H1 (cell line): ENCODE data around the gene CUEDC2. TPM values are rescaled to one million over a fixed set of nuclear protein-coding genes. Genes with fewer than 3 reads are reported as not detected.

Experiments
- BRCA1 ChIP-seq: IDR thresholded peaks from 2 replicates; pipeline ENCODE4 v1.6.1; 2012; ENCODE audit warnings: low read depth, low read length, improper control_type of control experiment
- EP300 ChIP-seq, 2 experiments: IDR thresholded peaks; 1 replicate in 1 of 2; 2 replicates in 1 of 2; pipeline ENCODE4 v1.6.1; 2011 to 2012; ENCODE audit warnings: low read depth in 2 of 2, low read length in 2 of 2, mild to moderate bottlenecking in 2 of 2, borderline replicate concordance in 1 of 2, inconsistent platforms in 1 of 2, moderate library complexity in 1 of 2
- HDAC2 ChIP-seq, 2 experiments: fragments of 300-600 bp in 1 of 2; sonication (generic) in 1 of 2; IDR thresholded peaks; 2 replicates each; pipeline ENCODE4 v1.6.1; 2011 to 2012; ENCODE audit warnings: low read depth in 2 of 2, low read length in 2 of 2, mild to moderate bottlenecking in 2 of 2, moderate library complexity in 2 of 2, borderline replicate concordance in 1 of 2, inconsistent platforms in 1 of 2
- JUN ChIP-seq: IDR thresholded peaks from 2 replicates; pipeline ENCODE4 v1.6.1; 2011; ENCODE audit warnings: low read depth, mild to moderate bottlenecking, improper control_type of control experiment, low read length
- NANOG ChIP-seq: IDR thresholded peaks from 2 replicates; pipeline ENCODE4 v1.6.1; 2011; ENCODE audit warnings: low read length, low read depth, mild to moderate bottlenecking, inconsistent platforms; ENCODE audit not compliant: insufficient read depth, poor library complexity, severe bottlenecking
- POU5F1 ChIP-seq: IDR thresholded peaks from 2 replicates; pipeline ENCODE4 v1.6.1; 2011; ENCODE audit warnings: low read depth, mild to moderate bottlenecking, low read length, moderate library complexity
- polyA plus RNA-seq, 7 experiments: library from polyadenylated mRNA; depleted of rRNA in 3 of 7; stranded (reverse) in 5 of 7; unstranded in 2 of 7; fragments of >200 nt in 5 of 7; fragments of 200-250 nt in 2 of 7; gene quantifications; 1 replicate in 5 of 7; 2 replicates in 1 of 7; 4 replicates in 1 of 7; pipeline versions ENCODE4 v1.2.1 to v1.2.3, GENCODE V29; 2011 to 2013; ENCODE audit warnings: missing spikeins in 2 of 7, mixed read lengths in 2 of 7
- total RNA-seq: library from RNA; stranded (reverse); fragmentation: NEBNext Ultra II Directional; extraction: Animal tissue kit (Norgen Biotek cat#: 25700); gene quantifications from 2 replicates; pipeline ENCODE4 v1.2.1, GENCODE V29; 2021

CUEDC2 gene
- total and polyA plus RNA-seq, 2 of the 8 experiments (the other 6 are each of a cell fraction or from before 2014, with no cell fraction given) = 41.7 to 55.2 TPM

DNA sequence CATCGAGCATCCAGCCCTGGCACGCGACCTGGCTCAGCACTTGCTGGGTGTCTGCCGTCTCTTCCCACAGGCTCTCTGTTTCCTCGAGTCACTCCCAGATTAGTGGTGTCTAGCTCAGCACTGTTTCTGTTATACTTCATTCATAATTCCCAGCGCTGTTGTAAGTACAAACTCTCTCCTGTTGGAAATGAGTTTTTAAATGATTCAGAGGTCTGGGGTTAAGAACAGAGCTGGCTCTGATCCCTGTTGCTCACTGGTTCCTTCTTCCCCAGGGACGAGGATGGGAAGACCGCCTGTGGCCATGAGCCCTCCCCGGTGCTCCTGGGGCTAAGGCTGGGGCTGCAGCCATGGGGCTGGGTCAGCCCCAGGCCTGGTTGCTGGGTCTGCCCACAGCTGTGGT, 36.3 kb upstream of the CUEDC2 start (continued):
- TF ChIP-seq EP300 (IDR thresholded peaks at IDR 0.05; ENCODE audit: borderline replicate concordance in 1 of 2, low read depth in 2 of 2, low read length in 2 of 2) = no peak
- TF ChIP-seq JUN = no peak
- no peak for TF ChIP-seq POU5F1
- no peak for TF ChIP-seq NANOG
- no peak for TF ChIP-seq HDAC2 (IDR thresholded peaks at IDR 0.05; ENCODE audit: borderline replicate concordance in 1 of 2, low read depth in 2 of 2, low read length in 2 of 2)
- no peak for TF ChIP-seq BRCA1
